Panc1 (cell line): ENCODE results near the gene SRF. TPM values are rescaled to one million over a fixed set of nuclear protein-coding genes. Genes with fewer than 3 reads are reported as not detected.

Experiments
- ATAC-seq: fragments of 200-7000 bp; cut with Tn5 transposase; 2 replicates; pipeline ENCODE4 v1.9.1; 2020; ENCODE audit warnings: mild to moderate bottlenecking, moderate library complexity
- BruUV-seq: library from RNA; stranded (reverse); fragments of 400-500 nt; replicated peaks from 2 replicates; lab custom pipeline; 2021; lab: Mats Ljungman, UMichigan
- CTCF ChIA-PET: fragments of 300-600 bp; sonication (Branson Sonifier 250); formaldehyde crosslinking; loops from one replicate; lab custom pipeline; 2022; ENCODE audit warnings: antibody characterized with exemption; lab: Charles Lee
- POLR2A ChIA-PET: fragments of 300-600 bp; sonication (Branson Sonifier 250); formaldehyde crosslinking; loops from one replicate; lab custom pipeline; 2022; ENCODE audit warnings: antibody characterized with exemption; lab: Charles Lee
- DNase-seq: peaks from one replicate; pipeline ENCODE4 v3.0.0-alpha.2; 2010; ENCODE audit warnings: low read depth, low spot score
- H3K27ac ChIP-seq: 2 replicates; pipeline ENCODE4 v1.5.1; 2011; ENCODE audit warnings: mild to moderate bottlenecking, low read length, inconsistent platforms
- H3K27me3 ChIP-seq: fragments of 200-500 bp; sonication (Bioruptor generic); 2 replicates; pipeline ENCODE4 v1.6.0; 2014; ENCODE audit warnings: low read length, inconsistent platforms; ENCODE audit not compliant: control insufficient read depth, insufficient read depth
- H3K36me3 ChIP-seq: fragments of 200-500 bp; sonication (Bioruptor generic); 2 replicates; pipeline ENCODE4 v1.5.1; 2014; ENCODE audit warnings: inconsistent platforms, mild to moderate bottlenecking, low read length, moderate library complexity; ENCODE audit not compliant: control insufficient read depth, insufficient read depth
- H3K4me1 ChIP-seq: 2 replicates; pipeline ENCODE4 v1.5.1; 2011; ENCODE audit warnings: inconsistent platforms, mild to moderate bottlenecking, low read length, moderate library complexity; ENCODE audit not compliant: control insufficient read depth, insufficient read depth
- H3K4me3 ChIP-seq, 2 experiments: 2 replicates each; pipeline ENCODE4 v1.5.1; 2011 to 2012; ENCODE audit warnings: low read depth in 2 of 2, low read length in 2 of 2, mild to moderate bottlenecking in 2 of 2, inconsistent platforms in 1 of 2, moderate library complexity in 1 of 2
- H3K9me3 ChIP-seq: fragments of 200-500 bp; sonication (Bioruptor generic); 2 replicates; pipeline ENCODE4 v1.5.1; 2014; ENCODE audit warnings: low read depth, mild to moderate bottlenecking, inconsistent platforms, low read length, moderate library complexity; ENCODE audit not compliant: control insufficient read depth, insufficient read depth
- POLR2AphosphoS5 ChIP-seq: IDR thresholded peaks from 2 replicates; pipeline ENCODE4 v1.6.1; 2012; ENCODE audit warnings: mild to moderate bottlenecking, low read depth, low read length, moderate library complexity
- SIN3A ChIP-seq: IDR thresholded peaks from 2 replicates; pipeline ENCODE4 v1.6.1; 2012; ENCODE audit warnings: low read depth, mild to moderate bottlenecking, low read length, moderate library complexity, borderline replicate concordance; ENCODE audit not compliant: insufficient read depth
- TCF7L2 ChIP-seq: IDR thresholded peaks from 2 replicates; pipeline ENCODE4 v1.6.1; 2011; ENCODE audit warnings: mild to moderate bottlenecking, low read depth, low read length, inconsistent platforms
- in situ Hi-C: cut with HindIII; loops from 2 replicates; pipeline ENCODE4 v1.10.0; 2016; ENCODE audit warnings: low sequenced_read_pairs, low pct_unique_long_range_greater_than_20kb
- intact Hi-C: fragments of 100-400 bp; cut with micrococcal nuclease; formaldehyde crosslinking; loops from one replicate; pipeline ENCODE4 v1.10.0; 2022; ENCODE audit not compliant: unreplicated experiment
- total RNA-seq: library from RNA; stranded (reverse); gene quantifications from one replicate; pipeline ENCODE4 v1.2.1, GENCODE V29; 2021; ENCODE audit not compliant: unreplicated experiment
- TF ChIP-seq, protein P1 (sequence below), 2 experiments: IDR thresholded peaks; 2 replicates each; pipeline ENCODE4 v1.6.1; 2011 to 2012; ENCODE audit warnings: low read depth in 2 of 2, control low read depth in 1 of 2, low read length in 1 of 2, mild to moderate bottlenecking in 1 of 2, moderate library complexity in 1 of 2; ENCODE audit not compliant: insufficient read depth in 1 of 2
- TF ChIP-seq, protein P2 (sequence below): fragments of 450-650 bp; IDR thresholded peaks from 2 replicates; pipeline ENCODE4 v1.5.1; 2017; ENCODE audit warnings: mild to moderate bottlenecking

The SRF gene
- total RNA-seq, 1 experiment from 2014 or later: 48.9 TPM

DNA sequence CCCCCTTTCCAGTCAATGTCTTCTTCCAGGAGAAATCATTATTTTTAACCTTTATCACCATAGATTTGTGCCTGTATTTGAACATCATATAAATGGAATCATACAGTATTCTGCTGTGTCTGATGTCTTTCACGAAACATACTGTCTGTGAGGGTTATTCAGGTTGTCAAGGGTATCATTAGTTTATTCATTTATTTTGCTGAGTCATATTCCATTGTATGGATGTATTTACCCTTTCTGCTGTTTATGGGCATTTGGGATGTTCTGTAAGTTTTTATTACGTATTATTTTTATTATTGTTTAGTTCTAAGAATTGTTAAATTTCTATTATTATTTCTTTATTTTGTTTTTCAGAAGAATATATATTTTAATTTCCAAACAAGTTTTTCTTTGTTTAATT is 36.2 kb downstream of the SRF start:
- POLR2A ChIA-PET: no interaction called here
- ATAC-seq (no peak), DNase-seq (no peak)
- no peaks in the 10 kb centered on the region for H3K9me3 ChIP-seq
- H3K36me3 ChIP-seq: no peaks in the 10 kb centered on the region; the same call in 1 of the 2 replicates
- no peaks in the 10 kb centered on the region for H3K4me1 ChIP-seq
- H3K27me3 ChIP-seq: no peaks in the 10 kb centered on the region
- in situ Hi-C loops (no loop called here), intact Hi-C loops (no loop called here)
- no peak overlapping the region for H3K27ac ChIP-seq
- CTCF ChIA-PET: no interaction called here
- H3K4me3 ChIP-seq: no peak overlapping the region
- no TSS peak for BruUV-seq
- TF ChIP-seq SIN3A: no peak
- TF ChIP-seq POLR2AphosphoS5: no peak
- TF ChIP-seq TCF7L2: no peak
- TF ChIP-seq, protein P1, sequence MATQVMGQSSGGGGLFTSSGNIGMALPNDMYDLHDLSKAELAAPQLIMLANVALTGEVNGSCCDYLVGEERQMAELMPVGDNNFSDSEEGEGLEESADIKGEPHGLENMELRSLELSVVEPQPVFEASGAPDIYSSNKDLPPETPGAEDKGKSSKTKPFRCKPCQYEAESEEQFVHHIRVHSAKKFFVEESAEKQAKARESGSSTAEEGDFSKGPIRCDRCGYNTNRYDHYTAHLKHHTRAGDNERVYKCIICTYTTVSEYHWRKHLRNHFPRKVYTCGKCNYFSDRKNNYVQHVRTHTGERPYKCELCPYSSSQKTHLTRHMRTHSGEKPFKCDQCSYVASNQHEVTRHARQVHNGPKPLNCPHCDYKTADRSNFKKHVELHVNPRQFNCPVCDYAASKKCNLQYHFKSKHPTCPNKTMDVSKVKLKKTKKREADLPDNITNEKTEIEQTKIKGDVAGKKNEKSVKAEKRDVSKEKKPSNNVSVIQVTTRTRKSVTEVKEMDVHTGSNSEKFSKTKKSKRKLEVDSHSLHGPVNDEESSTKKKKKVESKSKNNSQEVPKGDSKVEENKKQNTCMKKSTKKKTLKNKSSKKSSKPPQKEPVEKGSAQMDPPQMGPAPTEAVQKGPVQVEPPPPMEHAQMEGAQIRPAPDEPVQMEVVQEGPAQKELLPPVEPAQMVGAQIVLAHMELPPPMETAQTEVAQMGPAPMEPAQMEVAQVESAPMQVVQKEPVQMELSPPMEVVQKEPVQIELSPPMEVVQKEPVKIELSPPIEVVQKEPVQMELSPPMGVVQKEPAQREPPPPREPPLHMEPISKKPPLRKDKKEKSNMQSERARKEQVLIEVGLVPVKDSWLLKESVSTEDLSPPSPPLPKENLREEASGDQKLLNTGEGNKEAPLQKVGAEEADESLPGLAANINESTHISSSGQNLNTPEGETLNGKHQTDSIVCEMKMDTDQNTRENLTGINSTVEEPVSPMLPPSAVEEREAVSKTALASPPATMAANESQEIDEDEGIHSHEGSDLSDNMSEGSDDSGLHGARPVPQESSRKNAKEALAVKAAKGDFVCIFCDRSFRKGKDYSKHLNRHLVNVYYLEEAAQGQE (IDR thresholded peaks at IDR 0.05; ENCODE audit: insufficient read depth in 1 of 2, low read depth in 2 of 2, low read length in 1 of 2): no peak
- TF ChIP-seq, protein P2, sequence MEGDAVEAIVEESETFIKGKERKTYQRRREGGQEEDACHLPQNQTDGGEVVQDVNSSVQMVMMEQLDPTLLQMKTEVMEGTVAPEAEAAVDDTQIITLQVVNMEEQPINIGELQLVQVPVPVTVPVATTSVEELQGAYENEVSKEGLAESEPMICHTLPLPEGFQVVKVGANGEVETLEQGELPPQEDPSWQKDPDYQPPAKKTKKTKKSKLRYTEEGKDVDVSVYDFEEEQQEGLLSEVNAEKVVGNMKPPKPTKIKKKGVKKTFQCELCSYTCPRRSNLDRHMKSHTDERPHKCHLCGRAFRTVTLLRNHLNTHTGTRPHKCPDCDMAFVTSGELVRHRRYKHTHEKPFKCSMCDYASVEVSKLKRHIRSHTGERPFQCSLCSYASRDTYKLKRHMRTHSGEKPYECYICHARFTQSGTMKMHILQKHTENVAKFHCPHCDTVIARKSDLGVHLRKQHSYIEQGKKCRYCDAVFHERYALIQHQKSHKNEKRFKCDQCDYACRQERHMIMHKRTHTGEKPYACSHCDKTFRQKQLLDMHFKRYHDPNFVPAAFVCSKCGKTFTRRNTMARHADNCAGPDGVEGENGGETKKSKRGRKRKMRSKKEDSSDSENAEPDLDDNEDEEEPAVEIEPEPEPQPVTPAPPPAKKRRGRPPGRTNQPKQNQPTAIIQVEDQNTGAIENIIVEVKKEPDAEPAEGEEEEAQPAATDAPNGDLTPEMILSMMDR: no peak

GRCh38 chr6:43211955-43212354 is 40.9 kb downstream of the SRF start:
- no peak for ATAC-seq
- POLR2A ChIA-PET: no interaction called here
- TF ChIP-seq TCF7L2 (no peak), POLR2AphosphoS5 (no peak), SIN3A (no peak)
- TF ChIP-seq, protein P1 (IDR thresholded peaks at IDR 0.05; ENCODE audit: insufficient read depth in 1 of 2, low read depth in 2 of 2, low read length in 1 of 2): no peak
- TF ChIP-seq, protein P2: no peak
- Histone ChIP-seq H3K4me1 (no peaks in the 10 kb centered on the region), H3K36me3 (no peaks in the 10 kb centered on the region; the same call in none of the 2 replicates), H3K27ac (no peak overlapping the region), H3K9me3 (no peaks in the 10 kb centered on the region), H3K4me3 (no peak overlapping the region), H3K27me3 (no peaks in the 10 kb centered on the region)
- intact Hi-C loops: no loop called here
- in situ Hi-C loops: no loop called here
- CTCF ChIA-PET: no interaction called here
- no TSS peak for BruUV-seq
- DNase-seq: no peak
